Stimulated activated CD4-positive, alpha-beta T cell treated with anti-CD3 and anti-CD28 coated beads, Interleukin-2, amount 100 ng/mL, for 4 hours (primary cell): ENCODE data around the gene CEP350.
"Not testable (repeated sequence)": the region's sequence is repeated elsewhere in the genome, so short reads cannot be mapped to it uniquely, and the experiment has no call there.

ENCODE experiments used
- DNase-seq: peaks from one replicate; pipeline ENCODE4 v3.0.0-alpha.2; 2020; ENCODE audit warnings: low read depth

The CEP350 gene

DNA sequence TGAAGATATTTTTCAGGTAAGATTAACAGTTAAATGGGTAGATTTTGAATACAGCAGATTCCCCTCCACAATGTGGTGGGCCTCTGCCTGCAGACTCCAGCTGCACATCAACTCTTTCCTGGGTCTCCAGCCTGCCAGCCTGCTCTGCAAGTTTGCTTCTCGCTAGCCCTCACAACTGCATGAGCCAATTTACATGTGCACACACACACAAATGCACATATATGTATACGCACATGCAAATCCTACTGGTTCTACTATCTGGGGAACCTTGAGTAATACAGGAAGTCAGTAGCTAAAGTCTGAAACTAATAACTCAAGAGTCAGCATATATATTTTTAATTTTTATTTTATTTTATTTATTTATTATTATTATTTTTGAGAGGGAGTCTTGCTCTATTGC lies 165.2 kb downstream of the CEP350 start:
- DNase-seq = no peak

DNA sequence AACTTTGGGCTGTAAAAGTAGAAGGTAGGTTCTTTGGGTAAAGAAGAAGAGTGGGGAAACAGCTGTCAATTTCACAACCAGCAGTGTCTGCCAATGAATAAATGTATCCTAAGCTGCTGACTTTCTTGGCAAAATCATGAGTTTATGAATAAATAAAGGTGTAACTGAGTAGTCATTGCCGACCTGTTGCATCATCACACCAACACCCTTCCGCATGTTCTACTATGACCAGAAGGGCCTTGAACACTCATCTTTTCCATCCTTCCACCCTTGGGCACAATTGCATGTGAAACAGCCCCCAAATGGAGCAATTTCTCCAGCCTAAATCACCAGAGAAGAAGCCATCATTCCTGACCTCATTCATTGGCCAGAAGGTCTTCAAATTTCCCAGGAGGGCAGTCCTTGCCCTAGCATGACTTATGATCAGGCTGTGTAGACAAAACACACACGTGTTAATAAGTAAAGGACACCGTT lies 168.9 kb downstream of the CEP350 start:
- DNase-seq = no peak

- DNase-seq = no peak
These were observed 176.0 kb downstream of the CEP350 start for GRCh38 chr1:180130651-180131050.

GRCh38 chr1:180131510-180131909 lies 176.9 kb downstream of the CEP350 start:
- DNase-seq = no peak

- DNase-seq = no peak
These were observed 178.6 kb downstream of the CEP350 start for GRCh38 chr1:180133193-180133592.

DNA sequence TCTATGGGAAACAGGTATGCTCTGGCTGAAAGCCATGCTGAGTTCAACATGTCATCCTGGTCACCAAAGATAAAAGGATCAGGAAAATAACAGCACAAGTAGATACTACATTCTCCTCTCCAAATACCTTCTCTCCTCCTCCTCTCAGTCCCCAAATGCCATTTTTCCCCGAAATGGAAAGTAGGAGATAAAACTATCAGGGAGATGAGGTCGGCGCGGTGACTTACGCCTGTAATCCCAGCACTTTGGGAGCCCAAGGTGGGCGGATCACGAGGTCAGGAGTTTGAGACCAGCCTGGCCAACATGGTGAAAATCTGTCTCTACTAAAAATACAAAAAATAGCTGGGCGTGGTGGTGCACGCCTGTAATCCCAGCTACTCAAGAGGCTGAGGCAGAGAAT lies 179.1 kb downstream of the CEP350 start:
- DNase-seq = not testable (repeated sequence)

GRCh38 chr1:180135535-180135934 lies 180.9 kb downstream of the CEP350 start:
- DNase-seq = no peak

- DNase-seq = no peak
These were observed 181.8 kb downstream of the CEP350 start for GRCh38 chr1:180136331-180136967.

GRCh38 chr1:180136968-180137356 lies 182.4 kb downstream of the CEP350 start:
- DNase-seq = no peak

DNA sequence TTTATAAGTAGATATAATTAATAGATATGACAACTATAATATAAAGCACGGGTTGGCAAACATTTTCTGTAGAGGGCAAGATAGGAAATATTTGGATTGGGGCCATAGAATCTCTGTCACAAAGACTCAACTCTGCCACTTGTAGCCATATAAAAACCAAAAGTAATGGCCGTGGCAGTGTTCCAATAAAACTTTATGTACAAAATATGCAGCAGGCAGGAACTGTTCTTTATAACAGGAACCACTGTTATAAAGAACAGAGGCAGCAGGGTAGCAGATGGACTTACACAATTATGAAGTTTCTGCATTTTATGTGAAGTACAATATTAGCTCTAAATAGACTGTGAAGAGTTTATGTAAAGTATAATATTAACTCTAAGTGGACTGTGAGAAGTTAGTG lies 183.2 kb downstream of the CEP350 start:
- DNase-seq = no peak

DNA sequence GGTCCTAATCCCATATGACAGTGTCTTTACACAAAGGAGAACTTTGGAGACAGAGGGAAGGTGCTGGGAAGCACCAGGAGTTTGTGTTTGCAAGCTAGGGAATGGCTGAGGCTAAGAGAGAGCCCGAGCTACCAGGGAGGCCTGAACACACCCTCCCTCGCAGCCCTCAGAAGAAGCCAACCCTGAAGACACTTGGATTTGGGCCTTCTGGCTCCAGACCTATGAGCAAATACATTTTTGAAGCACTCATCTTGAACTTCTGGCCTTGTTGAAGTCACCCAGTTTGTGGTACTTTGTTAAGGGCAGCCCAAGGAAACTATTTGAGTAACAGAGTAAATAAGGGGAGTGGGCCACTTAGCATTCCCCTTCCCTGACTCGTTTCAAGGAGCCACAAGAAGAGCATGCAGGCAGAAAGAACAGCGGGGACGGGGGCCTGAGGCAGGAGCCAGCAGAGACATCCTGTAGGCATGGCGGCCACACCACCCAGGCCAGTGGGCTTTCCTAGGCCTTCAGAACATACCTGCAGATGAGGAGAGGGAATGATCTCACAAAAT lies 186.8 kb downstream of the CEP350 start:
- no peak for DNase-seq

DNA sequence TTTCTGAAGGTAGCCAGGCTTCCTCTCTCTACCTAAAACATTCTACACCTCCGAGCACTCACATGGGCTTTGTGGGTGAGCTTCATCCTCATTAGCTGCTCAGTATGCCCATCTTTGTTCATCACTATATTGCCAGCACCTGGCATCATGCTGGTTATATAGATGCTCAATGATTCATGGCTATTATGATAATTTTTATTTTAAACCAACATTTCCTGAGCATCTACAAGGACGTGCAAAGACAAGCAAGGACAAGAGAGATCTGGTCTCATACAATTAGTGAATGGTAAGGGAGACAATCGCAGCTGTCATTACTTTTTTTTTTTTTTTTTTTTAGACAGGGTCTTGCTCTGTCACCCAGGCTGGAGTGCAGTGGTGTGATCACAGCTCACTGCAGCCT lies 188.7 kb downstream of the CEP350 start:
- no peak for DNase-seq

DNA sequence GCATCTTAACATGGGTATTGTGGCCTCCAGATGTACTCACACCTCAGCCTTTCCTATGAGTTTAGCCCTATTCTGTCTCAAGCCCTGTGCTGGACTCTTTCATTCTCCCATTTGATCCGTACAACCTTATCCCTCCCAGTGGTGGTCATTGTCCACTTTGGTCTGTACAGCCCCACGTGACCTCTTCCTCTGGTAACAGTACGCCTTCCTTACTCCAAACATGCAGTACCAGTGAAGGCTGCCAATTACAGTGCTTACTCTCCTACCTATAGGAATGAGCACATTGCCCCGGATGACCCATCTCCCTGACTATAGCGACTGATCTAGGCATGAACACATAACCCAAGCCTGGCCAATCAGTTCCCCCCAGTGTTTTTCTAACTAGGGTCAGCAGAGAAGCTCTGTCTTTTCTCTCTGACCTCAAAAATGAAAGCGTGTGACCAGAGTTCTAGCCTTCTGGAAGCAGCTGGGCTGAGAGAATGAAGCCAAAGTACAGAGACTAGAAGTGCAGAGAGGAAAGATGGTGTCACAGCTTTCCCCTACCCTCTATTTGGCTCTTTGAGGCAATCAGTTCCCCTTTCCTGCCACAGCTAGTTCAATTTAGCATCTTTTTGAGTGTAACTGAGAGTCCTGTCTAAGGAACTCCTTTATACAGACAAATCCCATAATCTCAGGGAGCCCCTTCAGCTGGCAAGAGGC lies 190.2 kb downstream of the CEP350 start:
- no peak for DNase-seq

GRCh38 chr1:180145446-180145845 lies 190.8 kb downstream of the CEP350 start:
- no peak for DNase-seq

DNA sequence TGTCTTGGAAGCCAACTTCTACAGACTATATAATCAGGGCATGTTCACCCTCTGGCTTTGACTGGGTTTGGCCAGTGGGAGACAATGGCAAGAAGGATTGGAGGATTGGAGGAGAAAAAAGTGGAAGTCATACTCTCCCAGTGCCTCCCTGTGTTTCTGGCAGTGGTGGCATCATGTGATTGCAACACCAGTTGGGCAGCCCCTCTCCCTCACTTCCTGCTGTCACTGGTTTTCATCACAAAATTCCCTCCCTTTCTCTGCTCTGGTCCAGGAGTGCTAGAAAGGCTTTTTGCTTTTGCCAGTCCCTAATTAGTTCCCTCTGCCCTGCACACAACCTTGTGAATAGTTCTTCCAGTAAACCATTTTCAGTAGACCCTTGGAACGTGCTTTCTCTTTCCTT lies 196.4 kb downstream of the CEP350 start:
- no peak for DNase-seq

DNA sequence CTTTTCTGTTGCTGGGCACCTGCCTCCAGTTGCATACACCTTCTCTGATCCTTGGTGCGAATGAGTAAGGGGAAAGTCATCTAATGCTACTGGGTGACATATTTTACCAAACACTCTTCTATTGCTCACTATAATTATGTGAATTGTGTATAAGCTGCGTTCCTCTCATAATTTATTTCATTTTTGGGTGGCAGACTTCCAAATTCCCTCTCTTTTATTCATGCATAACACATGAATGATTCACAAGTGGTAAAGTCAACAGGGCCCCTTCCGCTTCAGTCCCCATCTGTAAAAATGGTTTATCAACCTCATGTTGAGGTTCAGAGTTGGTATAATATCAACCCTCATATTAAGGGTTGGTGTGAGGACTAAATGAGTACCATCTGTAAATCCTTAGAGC lies 196.9 kb downstream of the CEP350 start:
- no peak for DNase-seq

- DNase-seq = no peak
These were observed 198.0 kb downstream of the CEP350 start for GRCh38 chr1:180152588-180152987.

GRCh38 chr1:180153032-180153431 lies 198.4 kb downstream of the CEP350 start:
- no peak for DNase-seq

GRCh38 chr1:180154003-180154324 lies 199.4 kb downstream of the CEP350 start:
- DNase-seq = no peak

DNA sequence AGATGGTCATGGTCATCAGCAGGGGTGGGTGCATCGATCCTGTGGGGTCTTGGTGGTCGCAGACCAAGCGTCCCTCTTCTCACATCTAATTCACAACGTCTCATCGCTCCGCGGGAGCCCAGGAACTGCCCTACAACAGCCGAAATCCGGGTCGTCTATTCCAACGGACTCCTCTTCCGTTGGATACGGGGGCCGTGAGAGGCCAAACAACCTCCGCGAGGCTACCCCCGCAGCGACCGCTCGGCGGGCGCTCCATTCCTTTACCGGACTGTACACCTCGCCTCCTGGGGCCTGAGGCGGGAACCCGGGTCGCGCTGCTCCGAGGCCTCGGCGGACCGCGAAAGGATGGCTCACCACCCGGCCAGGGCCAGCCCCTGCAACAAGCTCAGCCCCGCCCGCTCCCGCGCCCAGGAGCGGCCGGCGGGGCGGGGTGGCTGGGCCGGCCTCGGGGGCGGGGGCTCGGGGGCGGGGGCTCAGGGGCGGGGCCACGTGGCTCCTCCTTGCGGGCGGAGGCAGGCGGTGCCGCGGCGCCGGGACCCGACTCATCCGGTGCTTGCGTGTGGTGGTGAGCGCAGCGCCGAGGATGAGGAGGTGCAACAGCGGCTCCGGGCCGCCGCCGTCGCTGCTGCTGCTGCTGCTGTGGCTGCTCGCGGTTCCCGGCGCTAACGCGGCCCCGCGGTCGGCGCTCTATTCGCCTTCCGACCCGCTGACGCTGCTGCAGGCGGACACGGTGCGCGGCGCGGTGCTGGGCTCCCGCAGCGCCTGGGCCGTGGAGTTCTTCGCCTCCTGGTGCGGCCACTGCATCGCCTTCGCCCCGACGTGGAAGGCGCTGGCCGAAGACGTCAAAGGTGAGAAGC lies 199.9 kb downstream of the CEP350 start, which contains the start of gene QSOX1:
QSOX1 (plus strand) TSS at position 545 of the 857 bp plus-strand sequence; CDS start at position 584, 39 bp downstream.
- peak; percentile 81 for DNase-seq

GRCh38 chr1:180155182-180155682 lies 200.6 kb downstream of the CEP350 start:
- DNase-seq = peak; percentile 13

DNA sequence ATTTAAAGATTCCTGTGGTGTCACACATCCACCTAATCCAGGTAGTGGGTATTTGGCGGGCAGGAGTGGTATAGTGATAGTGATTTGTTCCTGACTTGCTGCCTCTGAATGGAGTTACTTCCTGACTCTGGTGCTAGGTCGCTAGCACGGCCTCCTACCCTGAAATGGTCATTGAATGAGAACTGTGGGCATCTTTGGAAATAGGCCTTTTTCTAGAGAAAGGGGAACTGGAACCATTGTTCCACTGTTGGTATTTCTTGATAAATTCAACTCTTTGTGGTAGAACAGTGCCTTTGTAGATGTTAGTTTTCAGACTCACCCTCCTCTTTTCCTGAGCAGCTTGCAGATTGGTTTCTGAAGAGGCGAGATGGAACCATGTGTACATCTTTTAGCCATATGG lies 201.6 kb downstream of the CEP350 start:
- no peak for DNase-seq
